Gastroesophageal sphincter (tissue), 3 donors: ENCODE measurements around the gene BRAT1.

Source experiments
- CTCF ChIP-seq, 4 experiments: fragments of 200-600 bp in 2 of 4; fragments of 450-650 bp in 2 of 4; sonication (generic) in 1 of 4; IDR thresholded peaks; one replicate each; pipeline ENCODE4 v1.5.1; 2017 to 2019; ENCODE audit warnings: antibody characterized with exemption in 4 of 4, mild to moderate bottlenecking in 2 of 4, moderate library complexity in 2 of 4
- EP300 ChIP-seq: sonication (generic); formaldehyde crosslinking; IDR thresholded peaks from one replicate; pipeline ENCODE4 v1.6.1; 2017; ENCODE audit warnings: antibody characterized with exemption, mild to moderate bottlenecking
- POLR2A ChIP-seq, 2 donors: fragments of 450-650 bp; IDR thresholded peaks; one replicate each; pipeline ENCODE4 v1.6.1; 2017; ENCODE audit warnings: antibody characterized with exemption in 2 of 2, mild to moderate bottlenecking in 2 of 2, moderate library complexity in 1 of 2

- TF ChIP-seq CTCF (IDR thresholded peaks at IDR 0.05) (no peak), POLR2A (IDR thresholded peaks at IDR 0.05) (no peak), EP300 (no peak)
These were observed 38.3 kb downstream of the BRAT1 start for GRCh38 chr7:2517026-2517425.
